ENCODE data around the gene CD33.

The CD33 gene

DNA sequence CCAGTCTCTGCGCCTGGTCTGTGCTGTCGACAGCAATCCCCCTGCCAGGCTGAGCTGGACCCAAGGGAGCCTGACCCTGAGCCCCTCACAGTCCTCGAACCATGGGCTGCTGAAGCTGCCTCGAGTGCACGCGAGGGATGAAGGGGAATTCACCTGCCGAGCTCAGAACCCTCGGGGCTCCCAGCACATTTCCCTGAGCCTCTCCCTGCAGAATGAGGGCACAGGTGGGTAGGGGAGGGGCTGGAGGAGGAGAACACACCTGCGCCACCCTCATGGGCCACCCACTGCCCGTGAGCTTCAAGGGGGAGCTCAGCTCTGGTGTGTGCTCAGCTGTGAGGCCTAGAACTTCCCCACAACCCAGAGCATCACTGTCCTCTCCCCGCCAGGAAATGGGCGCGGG is 38.6 kb upstream of the CD33 start:
- H3K79me2 ChIP-seq (ENCODE audit: low read length): no peaks in the 10 kb centered on the region
- H3K4me1 ChIP-seq (ENCODE audit: low read length): no peaks in the 10 kb centered on the region
- H3K4me3 ChIP-seq (ENCODE audit: low read length): no peak overlapping the region
- no peaks in the 10 kb centered on the region for H3K9me2 ChIP-seq (replicated peaks; ENCODE audit: insufficient read depth, low read length)
- H3K9me3 ChIP-seq (replicated peaks; ENCODE audit: insufficient read depth, low read length): no peaks in the 10 kb centered on the region
- H3F3A ChIP-seq (ENCODE audit: insufficient read depth, low read length): no peaks in the 10 kb centered on the region
- TF ChIP-seq, protein P1, sequence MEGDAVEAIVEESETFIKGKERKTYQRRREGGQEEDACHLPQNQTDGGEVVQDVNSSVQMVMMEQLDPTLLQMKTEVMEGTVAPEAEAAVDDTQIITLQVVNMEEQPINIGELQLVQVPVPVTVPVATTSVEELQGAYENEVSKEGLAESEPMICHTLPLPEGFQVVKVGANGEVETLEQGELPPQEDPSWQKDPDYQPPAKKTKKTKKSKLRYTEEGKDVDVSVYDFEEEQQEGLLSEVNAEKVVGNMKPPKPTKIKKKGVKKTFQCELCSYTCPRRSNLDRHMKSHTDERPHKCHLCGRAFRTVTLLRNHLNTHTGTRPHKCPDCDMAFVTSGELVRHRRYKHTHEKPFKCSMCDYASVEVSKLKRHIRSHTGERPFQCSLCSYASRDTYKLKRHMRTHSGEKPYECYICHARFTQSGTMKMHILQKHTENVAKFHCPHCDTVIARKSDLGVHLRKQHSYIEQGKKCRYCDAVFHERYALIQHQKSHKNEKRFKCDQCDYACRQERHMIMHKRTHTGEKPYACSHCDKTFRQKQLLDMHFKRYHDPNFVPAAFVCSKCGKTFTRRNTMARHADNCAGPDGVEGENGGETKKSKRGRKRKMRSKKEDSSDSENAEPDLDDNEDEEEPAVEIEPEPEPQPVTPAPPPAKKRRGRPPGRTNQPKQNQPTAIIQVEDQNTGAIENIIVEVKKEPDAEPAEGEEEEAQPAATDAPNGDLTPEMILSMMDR (IDR thresholded peaks at IDR 0.05; ENCODE audit: low read length): no peak
- no peak for TF ChIP-seq EZH2phosphoT487 (IDR thresholded peaks at IDR 0.05; ENCODE audit: low read length)
- TF ChIP-seq EZH2 (optimal IDR thresholded peaks at IDR 0.05; ENCODE audit: low read depth, low read length): no peak
- H3K27ac ChIP-seq (ENCODE audit: low read length): no peak overlapping the region
- H4K20me1 ChIP-seq (ENCODE audit: insufficient read depth, low read length): no peaks in the 10 kb centered on the region
- no peak overlapping the region for H2AFZ ChIP-seq (ENCODE audit: low read length)
- H3K27me3 ChIP-seq (replicated peaks; ENCODE audit: insufficient read depth, low read length): no peaks in the 10 kb centered on the region; the same call in 1 of the 2 replicates
- H3K36me3 ChIP-seq (replicated peaks; ENCODE audit: insufficient read depth, low read length): no peaks in the 10 kb centered on the region
- no peak overlapping the region for H3K9ac ChIP-seq (ENCODE audit: low read length)
- DNase-seq: no peak
- H3K4me2 ChIP-seq (ENCODE audit: low read depth, low read length): no peak overlapping the region

DNA sequence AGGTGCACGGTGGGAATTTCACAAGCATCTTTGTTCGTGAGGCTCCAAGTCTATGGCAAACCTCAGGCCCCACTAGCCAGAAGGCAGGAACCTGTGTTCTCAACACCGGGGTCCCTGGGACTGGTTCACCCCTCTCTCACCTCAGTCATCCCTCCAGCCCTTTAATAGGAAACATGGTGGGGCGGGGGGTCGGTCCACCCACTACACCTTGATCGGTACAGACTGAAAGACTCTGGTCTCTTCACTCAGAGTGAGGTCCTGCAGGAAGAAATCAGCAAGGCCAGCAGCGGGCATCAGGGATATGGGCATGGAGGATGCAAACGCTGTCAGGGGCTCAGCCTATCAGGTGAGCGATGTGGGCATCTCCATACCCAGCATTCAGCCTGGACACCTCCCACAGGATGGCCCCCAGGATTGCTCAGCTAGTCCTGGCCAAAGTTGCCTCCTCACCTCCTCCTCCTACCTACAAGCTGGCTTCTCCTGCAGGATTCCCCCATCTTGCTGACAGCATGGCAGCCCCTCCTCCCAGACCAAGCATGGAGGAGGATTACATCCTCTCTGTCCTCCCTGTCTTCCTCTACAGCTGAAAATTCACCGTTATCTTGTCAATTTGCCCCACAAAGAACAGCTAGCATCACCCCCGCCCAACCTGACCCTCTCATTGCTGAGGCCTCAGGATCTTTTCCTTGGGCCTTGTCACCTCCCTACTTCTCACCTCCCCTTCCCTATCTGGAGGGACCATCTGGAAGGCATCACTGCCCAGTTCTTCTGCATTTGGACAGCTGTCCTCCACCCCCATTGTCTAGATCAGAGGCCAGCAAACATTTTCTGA is 37.3 kb upstream of the CD33 start:
- DNase-seq: no peak
- Histone ChIP-seq H3K9me2 (replicated peaks; ENCODE audit: insufficient read depth, low read length) (no peaks in the 10 kb centered on the region), H3K27ac (ENCODE audit: low read length) (no peak overlapping the region), H3K9ac (ENCODE audit: low read length) (no peak overlapping the region), H4K20me1 (ENCODE audit: insufficient read depth, low read length) (no peaks in the 10 kb centered on the region), H3K4me3 (ENCODE audit: low read length) (no peak overlapping the region), H3K4me1 (ENCODE audit: low read length) (no peaks in the 10 kb centered on the region), H3K79me2 (ENCODE audit: low read length) (no peaks in the 10 kb centered on the region), H3K9me3 (replicated peaks; ENCODE audit: insufficient read depth, low read length) (no peaks in the 10 kb centered on the region), H2AFZ (ENCODE audit: low read length) (no peak overlapping the region), H3K4me2 (ENCODE audit: low read depth, low read length) (no peak overlapping the region), H3F3A (ENCODE audit: insufficient read depth, low read length) (no peaks in the 10 kb centered on the region), H3K36me3 (replicated peaks; ENCODE audit: insufficient read depth, low read length) (no peaks in the 10 kb centered on the region), H3K27me3 (replicated peaks; ENCODE audit: insufficient read depth, low read length) (peaks cover 4% of the 10 kb centered on the region; the same call in 1 of the 2 replicates)
- TF ChIP-seq, protein P1 (IDR thresholded peaks at IDR 0.05; ENCODE audit: low read length): no peak
- TF ChIP-seq EZH2 (optimal IDR thresholded peaks at IDR 0.05; ENCODE audit: low read depth, low read length): no peak
- no peak for TF ChIP-seq EZH2phosphoT487 (IDR thresholded peaks at IDR 0.05; ENCODE audit: low read length)

DNA sequence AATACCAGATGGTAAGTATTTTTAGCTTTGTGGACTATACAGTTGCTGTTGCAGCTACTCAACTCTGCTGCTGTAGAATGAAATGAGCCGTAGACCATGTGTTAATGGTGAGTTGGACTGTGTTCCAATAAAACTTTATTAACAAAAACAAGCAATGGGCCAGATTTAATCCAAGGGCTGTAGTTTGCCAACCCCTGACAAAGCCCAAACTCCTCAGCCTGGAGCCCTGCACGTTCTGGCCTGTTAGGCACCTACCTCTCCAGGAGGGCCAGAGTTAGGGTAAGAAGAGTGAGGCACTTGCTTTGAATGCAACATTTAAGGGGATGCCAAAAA is 36.7 kb upstream of the CD33 start:
- H3F3A ChIP-seq (ENCODE audit: insufficient read depth, low read length): no peaks in the 10 kb centered on the region
- H3K9ac ChIP-seq (ENCODE audit: low read length): no peak overlapping the region
- DNase-seq: no peak
- H3K36me3 ChIP-seq (replicated peaks; ENCODE audit: insufficient read depth, low read length): no peaks in the 10 kb centered on the region
- H3K79me2 ChIP-seq (ENCODE audit: low read length): no peaks in the 10 kb centered on the region
- no peaks in the 10 kb centered on the region for H4K20me1 ChIP-seq (ENCODE audit: insufficient read depth, low read length)
- H3K9me3 ChIP-seq (replicated peaks; ENCODE audit: insufficient read depth, low read length): no peaks in the 10 kb centered on the region
- H2AFZ ChIP-seq (ENCODE audit: low read length): no peak overlapping the region
- H3K27me3 ChIP-seq (replicated peaks; ENCODE audit: insufficient read depth, low read length): peaks cover 4% of the 10 kb centered on the region; the same call in 1 of the 2 replicates
- no peak overlapping the region for H3K27ac ChIP-seq (ENCODE audit: low read length)
- TF ChIP-seq EZH2 (optimal IDR thresholded peaks at IDR 0.05; ENCODE audit: low read depth, low read length) (no peak), EZH2phosphoT487 (IDR thresholded peaks at IDR 0.05; ENCODE audit: low read length) (no peak)
- TF ChIP-seq, protein P1 (IDR thresholded peaks at IDR 0.05; ENCODE audit: low read length): no peak
- H3K9me2 ChIP-seq (replicated peaks; ENCODE audit: insufficient read depth, low read length): no peaks in the 10 kb centered on the region
- no peak overlapping the region for H3K4me2 ChIP-seq (ENCODE audit: low read depth, low read length)
- H3K4me3 ChIP-seq (ENCODE audit: low read length): no peak overlapping the region
- H3K4me1 ChIP-seq (ENCODE audit: low read length): no peaks in the 10 kb centered on the region

Data from MM.1S (cell line).